ENCODE results near the gene POLG2.

DNA sequence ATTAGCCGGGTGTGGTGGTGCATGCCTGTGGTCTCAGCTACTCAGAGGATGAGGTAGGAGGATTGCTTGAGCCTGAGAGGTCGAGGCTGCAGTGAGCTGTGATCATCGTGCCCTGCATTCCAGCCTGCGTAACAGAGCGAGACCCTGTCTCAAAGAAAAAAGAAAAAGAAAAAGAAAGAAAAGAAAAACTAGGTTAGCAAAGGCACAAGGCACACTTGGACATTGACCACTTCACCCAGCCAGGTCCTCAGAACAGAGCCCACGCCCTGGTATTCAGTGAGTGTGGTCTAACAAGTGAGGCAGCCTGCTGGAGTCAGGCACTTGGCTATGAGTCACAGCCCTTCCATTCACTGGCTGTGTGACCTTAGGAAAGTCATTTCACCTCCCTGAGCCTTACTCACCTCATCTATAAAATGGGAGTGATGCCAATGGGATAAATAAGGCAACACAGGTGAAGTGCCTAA lies 37.5 kb downstream of the POLG2 start:
- TF ChIP-seq, protein P1, sequence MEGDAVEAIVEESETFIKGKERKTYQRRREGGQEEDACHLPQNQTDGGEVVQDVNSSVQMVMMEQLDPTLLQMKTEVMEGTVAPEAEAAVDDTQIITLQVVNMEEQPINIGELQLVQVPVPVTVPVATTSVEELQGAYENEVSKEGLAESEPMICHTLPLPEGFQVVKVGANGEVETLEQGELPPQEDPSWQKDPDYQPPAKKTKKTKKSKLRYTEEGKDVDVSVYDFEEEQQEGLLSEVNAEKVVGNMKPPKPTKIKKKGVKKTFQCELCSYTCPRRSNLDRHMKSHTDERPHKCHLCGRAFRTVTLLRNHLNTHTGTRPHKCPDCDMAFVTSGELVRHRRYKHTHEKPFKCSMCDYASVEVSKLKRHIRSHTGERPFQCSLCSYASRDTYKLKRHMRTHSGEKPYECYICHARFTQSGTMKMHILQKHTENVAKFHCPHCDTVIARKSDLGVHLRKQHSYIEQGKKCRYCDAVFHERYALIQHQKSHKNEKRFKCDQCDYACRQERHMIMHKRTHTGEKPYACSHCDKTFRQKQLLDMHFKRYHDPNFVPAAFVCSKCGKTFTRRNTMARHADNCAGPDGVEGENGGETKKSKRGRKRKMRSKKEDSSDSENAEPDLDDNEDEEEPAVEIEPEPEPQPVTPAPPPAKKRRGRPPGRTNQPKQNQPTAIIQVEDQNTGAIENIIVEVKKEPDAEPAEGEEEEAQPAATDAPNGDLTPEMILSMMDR (IDR thresholded peaks at IDR 0.05), result no peak
- no peak for TF ChIP-seq POLR2A (IDR thresholded peaks at IDR 0.05)

Measured in testis (tissue), 2 donors.